ENCODE results near the gene RBM14. TPM values are rescaled to one million over a fixed set of nuclear protein-coding genes. Genes with fewer than 3 reads are reported as not detected.
A peak's percentile ranks its signal among the peaks of the same experiment; 100 is the strongest.

The RBM14 gene
- total and polyA plus RNA-seq, 2 donors (not counting 3 experiments of a cell fraction or from before 2014, with no cell fraction given), result 44.0 to 104 TPM

DNA sequence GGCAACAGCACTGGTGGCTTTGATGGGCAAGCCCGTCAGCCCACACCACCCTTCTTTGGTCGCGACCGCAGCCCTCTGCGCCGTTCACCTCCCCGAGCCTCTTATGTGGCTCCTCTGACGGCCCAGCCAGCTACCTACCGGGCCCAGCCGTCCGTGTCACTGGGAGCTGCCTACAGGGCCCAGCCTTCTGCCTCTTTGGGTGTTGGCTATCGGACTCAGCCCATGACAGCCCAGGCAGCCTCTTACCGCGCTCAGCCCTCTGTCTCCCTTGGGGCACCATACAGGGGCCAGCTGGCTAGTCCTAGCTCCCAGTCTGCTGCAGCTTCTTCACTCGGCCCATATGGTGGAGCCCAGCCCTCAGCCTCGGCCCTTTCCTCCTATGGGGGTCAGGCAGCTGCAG, 8.0 kb downstream of the RBM14 start:
- dilution Hi-C loops (cut with MboI; ENCODE audit: extremely low pct_ligation_motif_present, low sequenced_read_pairs) (no loop called here), intact Hi-C loops (cut with micrococcal nuclease) (no loop called here)
- no peak overlapping the region for H3K9ac ChIP-seq (replicated peaks; ENCODE audit: extremely low read depth, insufficient read depth, low read length)
- peaks cover 99% of the 10 kb centered on the region for H3K79me2 ChIP-seq (ENCODE audit: control insufficient read depth, insufficient read depth, low read length)
- ChIA-PET CTCF (interaction anchor here (1.0 to 2.4 kb wide), 2 partner anchors 14 to 54 kb away, joined by 3 to 8 read pairs; no protein-coding TSS in a partner anchor), POLR2A (no interaction called here)
- H3K4me2 ChIP-seq (ENCODE audit: insufficient read depth, low read length), result no peak overlapping the region
- no peaks in the 10 kb centered on the region for H3K9me1 ChIP-seq (replicated peaks; ENCODE audit: control insufficient read depth, extremely low read depth, insufficient read depth, low read length)
- peaks cover 20% of the 10 kb centered on the region for H4K20me1 ChIP-seq (replicated peaks; ENCODE audit: control insufficient read depth, extremely low read depth, insufficient read depth, low read length)
- no peaks in the 10 kb centered on the region for H3K27me3 ChIP-seq (ENCODE audit: control insufficient read depth in 2 of 2, insufficient read depth in 2 of 2, low read length in 2 of 2)
- no peak overlapping the region for H3K27ac ChIP-seq (ENCODE audit: insufficient read depth, low read depth, low read length)
- no peak overlapping the region for H2AFZ ChIP-seq (ENCODE audit: low read depth, low read length)
- no peak overlapping the region for H3K4me3 ChIP-seq (replicated peaks in 1 of 3; ENCODE audit: insufficient read depth in 1 of 3, low read depth in 1 of 3, low read length in 3 of 3)
- H3K36me3 ChIP-seq (ENCODE audit: control insufficient read depth in 2 of 2, extremely low read depth in 1 of 2, insufficient read depth in 2 of 2, low read length in 2 of 2), result peaks cover 44 to 54% of the 10 kb centered on the region in 2 experiments
- H3K9me3 ChIP-seq (replicated peaks; ENCODE audit: control insufficient read depth, insufficient read depth, low read length), result no peaks in the 10 kb centered on the region
- H3K4me1 ChIP-seq (ENCODE audit: control insufficient read depth, extremely low read depth, insufficient read depth, low read length), result peaks cover 9% of the 10 kb centered on the region
- no TSS peak for BruUV-seq (replicated peaks)
- no peak for DNase-seq (ENCODE audit: low read depth, low spot score)
- TF ChIP-seq GATA2 (IDR thresholded peaks at IDR 0.05; ENCODE audit: insufficient read depth, insufficient read length, low read depth, low read length), result no peak
- TF ChIP-seq MAX (IDR thresholded peaks at IDR 0.05; ENCODE audit: insufficient read depth, insufficient read length), result no peak
- no peak for TF ChIP-seq MYC (IDR thresholded peaks at IDR 0.05; ENCODE audit: low read depth, low read length)
- no peak for TF ChIP-seq POLR2AphosphoS5 (IDR thresholded peaks at IDR 0.05; ENCODE audit: insufficient read depth, low read depth, low read length)
- TF ChIP-seq POLR2A (IDR thresholded peaks at IDR 0.05; ENCODE audit: low read depth, low read length), result peak; percentile 15
- no peak for TF ChIP-seq CTCF (IDR thresholded peaks at IDR 0.05; ENCODE audit: extremely low read depth in 1 of 2, insufficient read depth in 1 of 2, low read depth in 1 of 2, low read length in 2 of 2)
- no peak for FAIRE-seq
